HEK293 (cell line): ENCODE measurements around the gene MFGE8.

Experiments
- CTCF ChIA-PET: fragments of 350-600 bp; formaldehyde crosslinking; extraction: SDS; loops from one replicate; lab custom pipeline; 2021; ENCODE audit warnings: antibody characterized with exemption; lab: Yijun Ruan, JAX
- POLR2A ChIA-PET: fragments of 300-600 bp; formaldehyde crosslinking; extraction: SDS; loops from one replicate; lab custom pipeline; 2020; ENCODE audit warnings: antibody characterized with exemption, inconsistent platforms; lab: Yijun Ruan, JAX
- H3K27ac ChIP-seq: fragments of 200-500 bp; sonication (Bioruptor generic); 2 replicates; pipeline ENCODE4 v1.5.1; 2014; ENCODE audit warnings: low read depth, low read length, control low read depth, inconsistent platforms; ENCODE audit errors: extremely low read depth
- H3K36me3 ChIP-seq, 2 experiments: fragments of 200-500 bp in 1 of 2; sonication (Bioruptor generic) in 1 of 2; 1 replicate in 1 of 2; 2 replicates in 1 of 2; pipeline ENCODE4 v1.5.1; 2014 to 2017; ENCODE audit warnings: inconsistent platforms in 2 of 2, low read length in 2 of 2; ENCODE audit not compliant: control insufficient read depth in 2 of 2, insufficient read depth in 1 of 2
- H3K4me1 ChIP-seq: fragments of 200-500 bp; sonication (Bioruptor generic); 2 replicates; pipeline ENCODE4 v1.5.1; 2014; ENCODE audit warnings: mild to moderate bottlenecking, low read length, inconsistent platforms; ENCODE audit not compliant: control insufficient read depth, insufficient read depth
- H3K4me3 ChIP-seq: 2 replicates; pipeline ENCODE4 v1.5.1; 2011; ENCODE audit warnings: low read depth, mild to moderate bottlenecking, control low read depth, low read length, moderate library complexity
- H3K9me3 ChIP-seq: fragments of 200-500 bp; sonication (Bioruptor generic); 2 replicates; pipeline ENCODE4 v1.5.1; 2014; ENCODE audit warnings: low read depth, low read length, inconsistent platforms; ENCODE audit not compliant: control insufficient read depth, insufficient read depth
- BCL11B ChIP-seq: fragments of 450-650 bp; formaldehyde crosslinking; IDR thresholded peaks from 2 replicates; pipeline ENCODE4 v1.5.1; 2016; ENCODE audit warnings: low read depth, missing biosample characterization, missing genetic modification characterization
- ELK4 ChIP-seq: IDR thresholded peaks from 2 replicates; pipeline ENCODE4 v1.6.1; 2011; ENCODE audit warnings: mild to moderate bottlenecking, low read depth, low read length, borderline replicate concordance
- SALL2 ChIP-seq: fragments of 450-650 bp; formaldehyde crosslinking; IDR thresholded peaks from 2 replicates; pipeline ENCODE4 v1.5.0; 2017; ENCODE audit warnings: missing biosample characterization, mild to moderate bottlenecking, missing genetic modification characterization, borderline replicate concordance
- ZBTB49 ChIP-seq: fragments of 450-650 bp; formaldehyde crosslinking; IDR thresholded peaks from 2 replicates; pipeline ENCODE4 v1.5.1; 2016; ENCODE audit warnings: missing biosample characterization, missing genetic modification characterization, low read depth
- ZFP37 ChIP-seq: fragments of 450-650 bp; formaldehyde crosslinking; IDR thresholded peaks from 2 replicates; pipeline ENCODE4 v1.5.1; 2016; ENCODE audit warnings: missing biosample characterization, missing genetic modification characterization
- ZNF121 ChIP-seq: fragments of 450-650 bp; formaldehyde crosslinking; IDR thresholded peaks from 2 replicates; pipeline ENCODE4 v1.5.1; 2016; ENCODE audit warnings: missing biosample characterization, missing genetic modification characterization
- ZNF169 ChIP-seq: fragments of 450-650 bp; formaldehyde crosslinking; IDR thresholded peaks from 2 replicates; pipeline ENCODE4 v1.5.1; 2016; ENCODE audit warnings: missing biosample characterization, missing genetic modification characterization
- ZNF280C ChIP-seq: fragments of 450-650 bp; formaldehyde crosslinking; IDR thresholded peaks from 2 replicates; pipeline ENCODE4 v1.5.1; 2016; ENCODE audit warnings: missing biosample characterization, missing genetic modification characterization
- ZNF341 ChIP-seq: fragments of 450-650 bp; formaldehyde crosslinking; IDR thresholded peaks from 2 replicates; pipeline ENCODE4; 2016; ENCODE audit warnings: low read depth, missing biosample characterization, missing genetic modification characterization
- ZNF350 ChIP-seq: fragments of 450-650 bp; formaldehyde crosslinking; IDR thresholded peaks from 2 replicates; pipeline ENCODE4 v1.5.0; 2017; ENCODE audit warnings: missing biosample characterization, mild to moderate bottlenecking, missing genetic modification characterization
- ZNF366 ChIP-seq: fragments of 450-650 bp; formaldehyde crosslinking; conservative IDR thresholded peaks from 2 replicates; pipeline ENCODE4 v1.5.1; 2016; ENCODE audit warnings: missing biosample characterization, missing genetic modification characterization
- ZNF391 ChIP-seq: fragments of 450-650 bp; formaldehyde crosslinking; IDR thresholded peaks from 2 replicates; pipeline ENCODE4 v1.5.1; 2016; ENCODE audit warnings: low read depth, missing biosample characterization, missing genetic modification characterization, borderline replicate concordance
- ZNF530 ChIP-seq: fragments of 450-650 bp; formaldehyde crosslinking; IDR thresholded peaks from 2 replicates; pipeline ENCODE4 v1.5.1; 2016; ENCODE audit warnings: low read depth, missing biosample characterization, missing genetic modification characterization
- ZNF600 ChIP-seq: fragments of 450-650 bp; formaldehyde crosslinking; IDR thresholded peaks from 2 replicates; pipeline ENCODE4 v1.5.1; 2016; ENCODE audit warnings: missing biosample characterization, missing genetic modification characterization
- ZNF624 ChIP-seq: fragments of 450-650 bp; formaldehyde crosslinking; IDR thresholded peaks from 2 replicates; pipeline ENCODE4 v1.5.1; 2017; ENCODE audit warnings: missing biosample characterization, missing genetic modification characterization
- ZNF658 ChIP-seq: fragments of 450-650 bp; formaldehyde crosslinking; IDR thresholded peaks from 2 replicates; pipeline ENCODE4; 2016; ENCODE audit warnings: missing biosample characterization, missing genetic modification characterization
- ZNF747 ChIP-seq: fragments of 450-650 bp; formaldehyde crosslinking; IDR thresholded peaks from 2 replicates; pipeline ENCODE4 v1.5.1; 2016; ENCODE audit warnings: missing biosample characterization, missing genetic modification characterization
- ZXDB ChIP-seq: fragments of 450-650 bp; formaldehyde crosslinking; IDR thresholded peaks from 2 replicates; pipeline ENCODE4 v1.5.1; 2016; ENCODE audit warnings: missing biosample characterization, missing genetic modification characterization
- TF ChIP-seq, protein P1 (sequence below): fragments of 450-650 bp; formaldehyde crosslinking; IDR thresholded peaks from 2 replicates; pipeline ENCODE4 v1.5.1; 2016; ENCODE audit warnings: missing biosample characterization, missing genetic modification characterization

Gene MFGE8

DNA sequence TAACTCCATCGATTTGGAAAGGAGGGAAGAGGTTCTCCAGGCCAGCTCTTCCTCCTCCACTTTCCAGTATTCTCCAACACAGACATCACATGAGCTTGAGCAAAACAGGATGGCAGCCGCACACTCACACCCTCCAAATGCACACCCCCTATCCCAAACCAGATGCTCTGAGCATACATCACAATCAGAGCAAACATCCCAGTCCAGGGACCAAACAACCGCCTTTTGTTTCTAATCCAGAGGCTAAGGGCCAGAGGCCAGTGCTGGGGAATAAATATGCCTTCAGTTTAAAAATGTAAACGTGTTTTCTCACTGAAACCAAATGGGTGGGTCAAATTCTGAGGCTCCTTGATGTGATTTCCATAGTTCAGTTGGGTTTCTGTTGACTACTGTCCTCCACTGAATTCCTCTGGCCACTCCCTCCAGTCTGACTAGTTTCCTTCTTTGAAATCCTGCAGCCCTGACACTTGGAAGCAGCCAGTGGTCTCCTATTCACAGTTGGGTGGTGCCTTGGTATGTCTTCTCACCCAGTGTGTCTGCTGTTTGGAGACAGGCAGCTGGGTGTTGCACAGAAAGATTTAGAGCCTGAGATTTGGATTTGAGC, 19.2 kb upstream of the MFGE8 start:
- H3K4me3 ChIP-seq: no peak overlapping the region
- CTCF ChIA-PET: interaction anchor here (0.7 kb wide), 1 partner anchor 242 kb away, joined by 3 read pairs; no protein-coding TSS in a partner anchor
- POLR2A ChIA-PET: no interaction called here
- TF ChIP-seq ZNF658 (tag by site-specific recombination) (no peak), ZNF121 (no peak), ZNF169 (tag by site-specific recombination) (no peak), SALL2 (no peak), ELK4 (no peak), ZNF341 (tag by site-specific recombination) (no peak), ZNF350 (tag by site-specific recombination) (no peak), ZNF600 (no peak)
- TF ChIP-seq, protein P1, sequence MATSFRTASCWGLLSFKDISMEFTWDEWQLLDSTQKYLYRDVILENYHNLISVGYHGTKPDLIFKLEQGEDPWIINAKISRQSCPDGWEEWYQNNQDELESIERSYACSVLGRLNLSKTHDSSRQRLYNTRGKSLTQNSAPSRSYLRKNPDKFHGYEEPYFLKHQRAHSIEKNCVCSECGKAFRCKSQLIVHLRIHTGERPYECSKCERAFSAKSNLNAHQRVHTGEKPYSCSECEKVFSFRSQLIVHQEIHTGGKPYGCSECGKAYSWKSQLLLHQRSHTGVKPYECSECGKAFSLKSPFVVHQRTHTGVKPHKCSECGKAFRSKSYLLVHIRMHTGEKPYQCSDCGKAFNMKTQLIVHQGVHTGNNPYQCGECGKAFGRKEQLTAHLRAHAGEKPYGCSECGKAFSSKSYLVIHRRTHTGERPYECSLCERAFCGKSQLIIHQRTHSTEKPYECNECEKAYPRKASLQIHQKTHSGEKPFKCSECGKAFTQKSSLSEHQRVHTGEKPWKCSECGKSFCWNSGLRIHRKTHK (tag by site-specific recombination): no peak
- TF ChIP-seq, all 188 proteins: peak for 0
- H3K4me1 ChIP-seq: no peaks in the 10 kb centered on the region; the same call in 1 of the 2 replicates
- H3K27ac ChIP-seq: no peak overlapping the region
- H3K9me3 ChIP-seq: no peaks in the 10 kb centered on the region
- H3K36me3 ChIP-seq: no peaks in the 10 kb centered on the region

GRCh38 chr15:88930579-88930978, 17.4 kb upstream of the MFGE8 start:
- POLR2A ChIA-PET: no interaction called here
- no peaks in the 10 kb centered on the region for H3K36me3 ChIP-seq
- no peak overlapping the region for H3K27ac ChIP-seq
- H3K9me3 ChIP-seq: no peaks in the 10 kb centered on the region
- no peak for TF ChIP-seq ZXDB (tag by site-specific recombination)
- TF ChIP-seq ZFP37 (tag by site-specific recombination): no peak
- TF ChIP-seq ZNF280C: no peak
- no peak for TF ChIP-seq ZNF747 (tag by site-specific recombination)
- TF ChIP-seq ZNF391 (tag by site-specific recombination): no peak
- TF ChIP-seq ZBTB49 (tag by site-specific recombination): no peak
- no peak for TF ChIP-seq ZNF624 (tag by site-specific recombination)
- no peak for TF ChIP-seq ZNF366 (tag by site-specific recombination)
- no peak for TF ChIP-seq ZNF530 (tag by site-specific recombination)
- no peak for TF ChIP-seq BCL11B
- TF ChIP-seq, all 188 proteins: peak for 0
- Histone ChIP-seq H3K4me3 (no peak overlapping the region), H3K4me1 (no peaks in the 10 kb centered on the region; the same call in 1 of the 2 replicates)
- CTCF ChIA-PET: interaction anchor here (0.6 kb wide), 1 partner anchor 143 kb away, joined by 3 read pairs; no protein-coding TSS in a partner anchor
